HepG2 (cell line): ENCODE data around the gene ABHD13. TPM values are rescaled to one million over a fixed set of nuclear protein-coding genes. Genes with fewer than 3 reads are reported as not detected.
A peak's percentile ranks its signal among the peaks of the same experiment; 100 is the strongest.

ENCODE experiments used
- AKAP8 ChIP-seq: sonication (generic); formaldehyde crosslinking; IDR thresholded peaks from 2 replicates; pipeline ENCODE4 v1.5.1; 2020; ENCODE audit warnings: mild to moderate bottlenecking, missing genetic modification reagents
- ATF4 ChIP-seq, 2 experiments: fragments of 450-650 bp in 1 of 2; sonication (generic) in 1 of 2; formaldehyde crosslinking; IDR thresholded peaks; 2 replicates each; pipeline versions ENCODE4 v1.5.0 to v1.8.0; 2020 to 2022; ENCODE audit warnings: mild to moderate bottlenecking in 1 of 2, missing genetic modification reagents in 1 of 2
- DZIP1 ChIP-seq: sonication (generic); formaldehyde crosslinking; IDR thresholded peaks from 2 replicates; pipeline ENCODE4 v1.5.0; 2020; ENCODE audit warnings: mild to moderate bottlenecking, missing genetic modification reagents
- HMG20A ChIP-seq: IDR thresholded peaks from 2 replicates; pipeline ENCODE4 v1.6.1; 2016; ENCODE audit warnings: borderline replicate concordance
- NFKB2 ChIP-seq: sonication (generic); formaldehyde crosslinking; IDR thresholded peaks from 2 replicates; pipeline ENCODE4 v1.4.0; 2020; ENCODE audit warnings: missing genetic modification reagents, borderline replicate concordance
- PTBP1 ChIP-seq: fragments of 200-400 bp; formaldehyde crosslinking; IDR thresholded peaks from 2 replicates; pipeline ENCODE4 v1.6.1; 2018; ENCODE audit warnings: low read length, low read depth; ENCODE audit not compliant: poor library complexity, severe bottlenecking
- RBFOX2 ChIP-seq: fragments of 200-400 bp; formaldehyde crosslinking; IDR thresholded peaks from 2 replicates; pipeline ENCODE4 v1.6.1; 2017; ENCODE audit warnings: low read depth, mild to moderate bottlenecking, low read length
- SNAPC4 ChIP-seq: sonication (generic); formaldehyde crosslinking; IDR thresholded peaks from 2 replicates; pipeline ENCODE4 v1.4.0; 2020; ENCODE audit warnings: mild to moderate bottlenecking, missing genetic modification reagents
- TFDP2 ChIP-seq: sonication (generic); formaldehyde crosslinking; IDR thresholded peaks from 2 replicates; pipeline ENCODE4 v1.4.0; 2020; ENCODE audit warnings: missing genetic modification reagents
- ZBTB21 ChIP-seq: sonication (generic); formaldehyde crosslinking; IDR thresholded peaks from 2 replicates; pipeline ENCODE4 v1.4.0; 2020; ENCODE audit warnings: missing genetic modification reagents
- ZBTB4 ChIP-seq: sonication (generic); formaldehyde crosslinking; IDR thresholded peaks from 2 replicates; pipeline ENCODE4 v1.4.0; 2020; ENCODE audit warnings: missing genetic modification reagents, mild to moderate bottlenecking, borderline replicate concordance
- ZFP36 ChIP-seq: fragments of 150-350 bp; IDR thresholded peaks from 2 replicates; pipeline ENCODE4 v1.6.1; 2018; ENCODE audit warnings: borderline replicate concordance, low read length, low read depth; ENCODE audit not compliant: partially characterized antibody
- ZNF891 ChIP-seq: sonication (generic); formaldehyde crosslinking; IDR thresholded peaks from 2 replicates; pipeline ENCODE4 v1.5.0; 2020; ENCODE audit warnings: mild to moderate bottlenecking, missing genetic modification reagents
- polyA plus RNA-seq, 8 experiments: library from polyadenylated mRNA; depleted of rRNA in 3 of 8; stranded (reverse) in 7 of 8; unstranded in 1 of 8; fragments of >200 nt; fragmentation: Illumina TruSeq in 4 of 8; extraction: Trizol in 4 of 8; gene quantifications; 2 replicates each; pipeline versions ENCODE4 v1.2.1 to v1.2.3, GENCODE V29; 2011 to 2016; ENCODE audit warnings: low read depth in 4 of 8, missing spikeins in 1 of 8, mixed read lengths in 1 of 8; ENCODE audit not compliant: insufficient read depth in 1 of 8
- total RNA-seq, 5 experiments: library from RNA; depleted of rRNA; stranded (reverse); fragments of >200 nt; fragmentation: Illumina TruSeq; extraction: Trizol; gene quantifications; 2 replicates each; pipeline ENCODE4 v1.2.3, GENCODE V29; 2016; ENCODE audit warnings: low read depth in 1 of 5

Gene ABHD13
- total and polyA plus RNA-seq, 2 of the 13 experiments (the other 11 are each of a cell fraction or from before 2014, with no cell fraction given), result 4.3 to 6.2 TPM

- TF ChIP-seq ZBTB21 (0 out of 2 replicates have a peak, but pooled peaks have one; percentile 27), DZIP1 (no peak), ZNF891 (CRISPR knock-in tag) (peak; percentile 68), HMG20A (CRISPR knock-in tag) (no peak), PTBP1 (no peak), NFKB2 (CRISPR knock-in tag) (peak; percentile 78; the same call in 1 of the 2 replicates), TFDP2 (peak; percentile 61; the same call in 1 of the 2 replicates), RBFOX2 (peak; percentile 93), ZFP36 (no peak), AKAP8 (CRISPR knock-in tag) (no peak), ZBTB4 (CRISPR knock-in tag) (0 out of 2 replicates have a peak, but pooled peaks have one; percentile 62), SNAPC4 (CRISPR knock-in tag) (0 out of 2 replicates have a peak, but pooled peaks have one; percentile 34), ATF4 (CRISPR knock-in tag; IDR thresholded peaks at IDR 0.05) (peak in 1 of 2 experiments; percentile 56; a peak in 2 of 4 replicates)
These were observed at the start of gene ABHD13 (continued) for GRCh38 chr13:108218044-108218974.
